22Rv1 (cell line): ENCODE results near the gene BMP4.

ENCODE experiments used
- CTCF ChIP-seq: fragments of 450-650 bp; IDR thresholded peaks from 2 replicates; pipeline ENCODE4 v1.5.1; 2017; ENCODE audit warnings: mild to moderate bottlenecking
- ZFX ChIP-seq: fragments of 450-650 bp; IDR thresholded peaks from 2 replicates; pipeline ENCODE4 v1.6.1; 2017; ENCODE audit warnings: antibody characterized with exemption, borderline replicate concordance

GRCh38 chr14:53978194-53978593 is 21.6 kb upstream of the BMP4 start:
- TF ChIP-seq ZFX (no peak), CTCF (no peak)
